PC-9 (cell line): ENCODE results near the gene RBM3. TPM values are rescaled to one million over a fixed set of nuclear protein-coding genes. Genes with fewer than 3 reads are reported as not detected.
"Not testable (repeated sequence)": the region's sequence is repeated elsewhere in the genome, so short reads cannot be mapped to it uniquely, and the experiment has no call there.

Experiments used
- Bru-seq: library from RNA; stranded (reverse); fragments of 400-500 nt; gene quantifications from one replicate; lab custom pipeline; 2021; lab: Mats Ljungman, UMichigan
- BruChase-seq, 2 experiments: library from RNA; stranded (reverse); fragments of 400-500 nt; gene quantifications; one replicate each; lab custom pipeline; 2021; lab: Mats Ljungman, UMichigan
- BruUV-seq: library from RNA; stranded (reverse); fragments of 400-500 nt; replicated peaks from 2 replicates; lab custom pipeline; 2021; lab: Mats Ljungman, UMichigan
- CTCF ChIA-PET: fragments of 300-600 bp; sonication (Branson Sonifier 250); formaldehyde crosslinking; loops from one replicate; lab custom pipeline; 2022; ENCODE audit warnings: antibody characterized with exemption; lab: Charles Lee
- POLR2A ChIA-PET: fragments of 300-600 bp; sonication (Branson Sonifier 250); formaldehyde crosslinking; loops from one replicate; lab custom pipeline; 2022; ENCODE audit warnings: antibody characterized with exemption; ENCODE audit not compliant: unreplicated experiment; lab: Charles Lee
- DNase-seq, 2 experiments: peaks; one replicate each; pipeline versions ENCODE4 v3.0.0 to v3.0.0-alpha.2; 2015 to 2022; ENCODE audit warnings: mixed read lengths in 1 of 2
- H2AFZ ChIP-seq: fragments of 200-600 bp; sonication (generic); 2 replicates; pipeline ENCODE4 v1.8.1; 2017; ENCODE audit warnings: antibody characterized with exemption
- H3F3A ChIP-seq: fragments of 200-600 bp; sonication (generic); 2 replicates; pipeline ENCODE4 v1.8.1; 2017; ENCODE audit warnings: antibody characterized with exemption, mild to moderate bottlenecking, low read depth; ENCODE audit not compliant: insufficient read depth
- H3K27ac ChIP-seq: fragments of 200-600 bp; sonication (generic); 2 replicates; pipeline ENCODE4 v1.6.1; 2016; ENCODE audit warnings: mixed run types
- H3K27me3 ChIP-seq: fragments of 200-600 bp; sonication (generic); 2 replicates; pipeline ENCODE4 v1.6.1; 2016; ENCODE audit warnings: low read depth, mixed run types; ENCODE audit not compliant: insufficient read depth
- H3K36me3 ChIP-seq: fragments of 200-600 bp; sonication (generic); 2 replicates; pipeline ENCODE4 v1.6.1; 2016; ENCODE audit warnings: low read depth, mixed run types
- H3K4me1 ChIP-seq: fragments of 200-600 bp; sonication (generic); replicated peaks from 2 replicates; pipeline ENCODE4 v1.6.1; 2016; ENCODE audit warnings: mixed run types; ENCODE audit not compliant: insufficient read depth
- H3K4me2 ChIP-seq: fragments of 200-600 bp; sonication (generic); 2 replicates; pipeline ENCODE4 v1.6.1; 2017; ENCODE audit warnings: mixed run types
- H3K4me3 ChIP-seq: fragments of 200-600 bp; sonication (generic); 2 replicates; pipeline ENCODE4 v1.6.1; 2016; ENCODE audit warnings: mixed run types
- H3K79me2 ChIP-seq: fragments of 200-600 bp; sonication (generic); 2 replicates; pipeline ENCODE4 v1.6.1; 2017; ENCODE audit warnings: low read depth, mixed run types
- H3K9me2 ChIP-seq: fragments of 200-600 bp; sonication (generic); 2 replicates; pipeline ENCODE4 v1.8.1; 2017; ENCODE audit warnings: mild to moderate bottlenecking; ENCODE audit not compliant: insufficient read depth
- H3K9me3 ChIP-seq: fragments of 200-600 bp; sonication (generic); 2 replicates; pipeline ENCODE4 v1.8.1; 2016; ENCODE audit warnings: low read depth; ENCODE audit not compliant: insufficient read depth
- H4K20me1 ChIP-seq: fragments of 200-600 bp; sonication (generic); 2 replicates; pipeline ENCODE4 v1.8.1; 2017; ENCODE audit not compliant: insufficient read depth
- EZH2 ChIP-seq: fragments of 200-600 bp; sonication (generic); IDR thresholded peaks from 2 replicates; pipeline ENCODE4 v1.8.0; 2017; ENCODE audit warnings: antibody characterized with exemption, low read depth
- intact Hi-C: fragments of 100-400 bp; cut with micrococcal nuclease; formaldehyde crosslinking; loops from one replicate; pipeline ENCODE4 v1.10.0; 2022; ENCODE audit not compliant: unreplicated experiment
- long read RNA-seq: library from polyadenylated mRNA; stranded (forward); transcript quantifications from one replicate; pipeline ENCODE4 v2.0.0, GENCODE V29; 2022
- total RNA-seq: library from RNA; stranded (reverse); gene quantifications from 2 replicates; pipeline ENCODE4 v1.2.3, GENCODE V29; 2021
- TF ChIP-seq, protein P1 (sequence below): fragments of 200-600 bp; sonication (generic); conservative IDR thresholded peaks from 2 replicates; pipeline ENCODE4 v1.6.1; 2017; ENCODE audit warnings: mixed run types, antibody characterized with exemption, mild to moderate bottlenecking, moderate library complexity

RBM3 gene
- total RNA-seq = 120 and 134 TPM in 2 replicates
- Bru-seq, nascent RNA = percentile 97 among the genes with signal in this experiment
- BruChase-seq, experiment 1, labeled RNA remaining after a 2-hour chase = percentile 98 among the genes with signal in this experiment
- BruChase-seq, experiment 2, labeled RNA remaining after a 6-hour chase = percentile 98 among the genes with signal in this experiment
- long read RNA-seq, transcript RBM3-203 (7 exons, 2,162 nt) = major isoform, 71 of 88 reads
- long read RNA-seq, partial matches to known transcripts = 7 of 88 reads
- long read RNA-seq, other reads (novel, unspliced or antisense) = 8 of 88 reads

DNA sequence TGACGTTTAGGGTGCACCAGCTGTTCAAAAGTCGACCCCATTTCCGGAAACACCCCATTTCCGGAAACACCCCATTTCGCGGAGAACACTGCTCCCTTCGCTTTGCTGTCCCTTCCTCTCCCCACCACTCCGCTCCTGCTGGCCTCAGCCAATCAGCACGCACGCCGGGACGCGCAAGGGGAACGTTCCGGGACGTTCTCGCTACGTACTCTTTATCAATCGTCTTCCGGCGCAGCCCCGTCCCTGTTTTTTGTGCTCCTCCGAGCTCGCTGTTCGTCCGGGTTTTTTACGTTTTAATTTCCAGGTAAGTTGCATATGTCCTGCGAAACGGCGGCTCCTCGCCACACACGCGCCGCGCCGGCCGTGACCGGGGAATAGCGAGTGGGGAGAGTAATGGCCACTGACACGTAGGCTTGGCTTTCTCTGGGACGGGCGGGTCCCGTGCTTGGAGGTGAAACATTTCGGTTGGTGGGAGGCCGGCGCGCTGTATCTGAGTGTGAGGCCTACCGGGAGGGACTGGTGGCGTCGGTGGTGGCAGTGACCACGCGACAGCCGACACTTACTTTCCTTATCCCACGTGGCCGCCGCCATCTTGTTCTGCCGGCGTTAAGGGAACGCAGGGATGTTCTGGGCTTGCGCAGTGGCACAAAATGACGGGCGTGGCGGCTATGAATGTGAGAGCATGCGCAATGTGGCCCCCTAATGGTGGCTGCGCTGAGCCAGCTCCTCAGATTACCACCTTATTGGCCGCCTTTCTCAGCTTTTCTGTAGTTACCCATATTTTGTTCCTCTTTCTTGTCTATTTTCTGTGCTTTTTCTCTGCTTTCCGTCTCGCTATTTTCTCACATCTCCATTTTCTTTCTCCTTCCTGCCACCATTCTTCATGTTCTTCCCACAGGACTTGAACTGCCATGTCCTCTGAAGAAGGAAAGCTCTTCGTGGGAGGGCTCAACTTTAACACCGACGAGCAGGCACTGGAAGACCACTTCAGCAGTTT lies at the start of gene RBM3:
RBM3 (plus strand) TSS at position 215 of the 997 bp plus-strand sequence; CDS start at position 912, 697 bp downstream.
- no peaks in the 10 kb centered on the region for H3K9me3 ChIP-seq
- no peaks in the 10 kb centered on the region for H3K27me3 ChIP-seq
- peak; percentile 67 to 77 for DNase-seq
- peaks cover 20% of the 10 kb centered on the region; the same call in 1 of the 2 replicates for H3F3A ChIP-seq
- no peaks in the 10 kb centered on the region for H3K36me3 ChIP-seq
- TF ChIP-seq, protein P1, sequence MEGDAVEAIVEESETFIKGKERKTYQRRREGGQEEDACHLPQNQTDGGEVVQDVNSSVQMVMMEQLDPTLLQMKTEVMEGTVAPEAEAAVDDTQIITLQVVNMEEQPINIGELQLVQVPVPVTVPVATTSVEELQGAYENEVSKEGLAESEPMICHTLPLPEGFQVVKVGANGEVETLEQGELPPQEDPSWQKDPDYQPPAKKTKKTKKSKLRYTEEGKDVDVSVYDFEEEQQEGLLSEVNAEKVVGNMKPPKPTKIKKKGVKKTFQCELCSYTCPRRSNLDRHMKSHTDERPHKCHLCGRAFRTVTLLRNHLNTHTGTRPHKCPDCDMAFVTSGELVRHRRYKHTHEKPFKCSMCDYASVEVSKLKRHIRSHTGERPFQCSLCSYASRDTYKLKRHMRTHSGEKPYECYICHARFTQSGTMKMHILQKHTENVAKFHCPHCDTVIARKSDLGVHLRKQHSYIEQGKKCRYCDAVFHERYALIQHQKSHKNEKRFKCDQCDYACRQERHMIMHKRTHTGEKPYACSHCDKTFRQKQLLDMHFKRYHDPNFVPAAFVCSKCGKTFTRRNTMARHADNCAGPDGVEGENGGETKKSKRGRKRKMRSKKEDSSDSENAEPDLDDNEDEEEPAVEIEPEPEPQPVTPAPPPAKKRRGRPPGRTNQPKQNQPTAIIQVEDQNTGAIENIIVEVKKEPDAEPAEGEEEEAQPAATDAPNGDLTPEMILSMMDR = no peak; the same call in 1 of the 2 replicates
- TF ChIP-seq EZH2 = no peak
- peaks cover 20% of the 10 kb centered on the region for H3K79me2 ChIP-seq
- CTCF ChIA-PET = interaction anchor here (0.5 kb wide), 1 partner anchor 35 kb away, joined by 3 read pairs; the partner anchor contains the start of gene TBC1D25
- peak within 1 kb of the TSS; percentile 66 for H3K4me3 ChIP-seq
- H3K27ac ChIP-seq = peak within 1 kb of the TSS; percentile 94
- POLR2A ChIA-PET = interaction anchor here (0.6 to 0.7 kb wide), 2 partner anchors 84 to 580 kb away, joined by 3 read pairs; no protein-coding TSS in a partner anchor
- BruUV-seq = TSS peak; percentile 51
- no peaks in the 10 kb centered on the region for H4K20me1 ChIP-seq
- no peaks in the 10 kb centered on the region for H3K4me1 ChIP-seq
- peak within 1 kb of the TSS; percentile 74; the same call in 1 of the 2 replicates for H2AFZ ChIP-seq
- intact Hi-C loops = no loop called here
- H3K4me2 ChIP-seq = peak within 1 kb of the TSS; percentile 80
- no peaks in the 10 kb centered on the region for H3K9me2 ChIP-seq

DNA sequence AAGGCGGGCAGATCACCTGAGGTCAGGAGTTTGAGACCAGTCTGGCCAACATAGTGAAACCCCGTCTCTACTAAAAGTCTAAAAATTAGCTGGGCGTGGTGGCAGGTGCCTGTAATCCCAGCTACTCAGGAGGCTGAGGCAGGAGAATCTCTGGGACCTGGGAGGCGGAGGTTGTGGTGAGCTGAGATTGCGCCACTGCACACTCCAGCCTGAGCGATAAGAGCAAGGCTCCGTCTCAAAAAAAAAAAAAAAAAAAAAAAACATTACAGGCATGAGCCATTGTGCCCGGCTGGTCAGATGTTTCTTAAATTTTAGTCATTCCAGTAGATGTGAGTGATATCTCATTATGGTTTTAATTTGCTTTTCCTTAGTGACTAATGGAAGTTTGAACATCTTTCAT lies 48.4 kb upstream of the RBM3 start:
- CTCF ChIA-PET, POLR2A ChIA-PET, BruUV-seq: not testable (repeated sequence)

DNA sequence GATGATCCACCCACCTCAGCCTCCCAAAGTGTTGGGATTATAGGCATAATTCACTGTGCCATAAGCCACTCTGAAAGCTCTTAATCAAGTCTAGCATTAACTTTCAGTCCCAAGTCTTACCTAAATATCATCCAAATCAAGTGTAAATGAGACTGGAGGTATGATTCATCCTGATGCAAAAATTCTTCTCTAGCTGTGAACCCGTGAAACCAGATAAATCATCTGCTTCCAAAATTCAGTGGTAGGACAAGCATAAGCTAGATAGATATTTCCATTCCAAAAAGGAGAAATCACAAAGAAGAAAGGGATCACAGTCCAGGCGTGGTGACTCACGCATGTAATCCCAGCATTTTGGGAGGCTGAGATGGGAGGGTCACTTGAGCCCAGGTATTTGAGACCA lies 43.5 kb upstream of the RBM3 start:
- Histone ChIP-seq H3K36me3 (no peaks in the 10 kb centered on the region), H3K9me2 (no peaks in the 10 kb centered on the region), H3K4me2 (no peak overlapping the region), H3K27me3 (no peaks in the 10 kb centered on the region), H4K20me1 (no peaks in the 10 kb centered on the region), H3K79me2 (no peaks in the 10 kb centered on the region), H2AFZ (no peak overlapping the region), H3K9me3 (no peaks in the 10 kb centered on the region), H3K4me1 (no peaks in the 10 kb centered on the region; the same call in 1 of the 2 replicates), H3F3A (no peaks in the 10 kb centered on the region), H3K4me3 (no peak overlapping the region), H3K27ac (peak overlapping the region; percentile 67; the same call in 1 of the 2 replicates)
- ChIA-PET POLR2A (no interaction called here), CTCF (no interaction called here)
- TF ChIP-seq, protein P1 = no peak
- TF ChIP-seq EZH2 = no peak
- DNase-seq = no peak
- no TSS peak for BruUV-seq
- intact Hi-C loops = no loop called here

More for the DNA sequence above, 48.4 kb upstream of the RBM3 start:
- DNase-seq, H3K9me3 ChIP-seq, H3K4me3 ChIP-seq, H3K4me1 ChIP-seq, H3K27ac ChIP-seq, H3K4me2 ChIP-seq, H3F3A ChIP-seq, H4K20me1 ChIP-seq, H3K27me3 ChIP-seq, H2AFZ ChIP-seq, H3K79me2 ChIP-seq, H3K9me2 ChIP-seq, intact Hi-C loops, H3K36me3 ChIP-seq: not testable (repeated sequence)
